Stomach (tissue), 4 donors: ENCODE results near the gene RASAL2.

Experiments used
- CTCF ChIP-seq, 7 experiments: fragments of 450-650 bp in 4 of 7; fragments of 200-600 bp in 3 of 7; sonication (generic) in 3 of 7; IDR thresholded peaks; one replicate each; pipeline ENCODE4 v1.5.1; 2016 to 2019; ENCODE audit warnings: antibody characterized with exemption in 7 of 7, control low read depth in 2 of 7, mild to moderate bottlenecking in 1 of 7
- EP300 ChIP-seq: sonication (generic); formaldehyde crosslinking; IDR thresholded peaks from one replicate; pipeline ENCODE4 v1.6.1; 2017; ENCODE audit warnings: antibody characterized with exemption
- POLR2A ChIP-seq, 4 donors: fragments of 450-650 bp; IDR thresholded peaks; one replicate each; pipeline ENCODE4 v1.6.1; 2016; ENCODE audit warnings: antibody characterized with exemption in 4 of 4, control low read depth in 2 of 4, mild to moderate bottlenecking in 1 of 4, moderate library complexity in 1 of 4
- POLR2AphosphoS5 ChIP-seq, 3 donors: sonication (generic); formaldehyde crosslinking; IDR thresholded peaks; one replicate each; pipeline ENCODE4 v1.6.1; 2016; ENCODE audit warnings: antibody characterized with exemption in 3 of 3

GRCh38 chr1:178101266-178101630, 7.3 kb downstream of the RASAL2 start:
- TF ChIP-seq CTCF (IDR thresholded peaks at IDR 0.05): no peak
- no peak for TF ChIP-seq EP300
- TF ChIP-seq POLR2AphosphoS5 (IDR thresholded peaks at IDR 0.05): no peak
- TF ChIP-seq POLR2A (IDR thresholded peaks at IDR 0.05): no peak
